DMS53 treated with DMSO at 0.1 percent for 48 hours (cell line): ENCODE results near the gene PACSIN1.

Experiments
- DNase-seq: peaks from one replicate; lab custom pipeline; 2025; ENCODE audit not compliant: unreplicated experiment; lab: John Stamatoyannopoulos, UW

Gene PACSIN1

DNA sequence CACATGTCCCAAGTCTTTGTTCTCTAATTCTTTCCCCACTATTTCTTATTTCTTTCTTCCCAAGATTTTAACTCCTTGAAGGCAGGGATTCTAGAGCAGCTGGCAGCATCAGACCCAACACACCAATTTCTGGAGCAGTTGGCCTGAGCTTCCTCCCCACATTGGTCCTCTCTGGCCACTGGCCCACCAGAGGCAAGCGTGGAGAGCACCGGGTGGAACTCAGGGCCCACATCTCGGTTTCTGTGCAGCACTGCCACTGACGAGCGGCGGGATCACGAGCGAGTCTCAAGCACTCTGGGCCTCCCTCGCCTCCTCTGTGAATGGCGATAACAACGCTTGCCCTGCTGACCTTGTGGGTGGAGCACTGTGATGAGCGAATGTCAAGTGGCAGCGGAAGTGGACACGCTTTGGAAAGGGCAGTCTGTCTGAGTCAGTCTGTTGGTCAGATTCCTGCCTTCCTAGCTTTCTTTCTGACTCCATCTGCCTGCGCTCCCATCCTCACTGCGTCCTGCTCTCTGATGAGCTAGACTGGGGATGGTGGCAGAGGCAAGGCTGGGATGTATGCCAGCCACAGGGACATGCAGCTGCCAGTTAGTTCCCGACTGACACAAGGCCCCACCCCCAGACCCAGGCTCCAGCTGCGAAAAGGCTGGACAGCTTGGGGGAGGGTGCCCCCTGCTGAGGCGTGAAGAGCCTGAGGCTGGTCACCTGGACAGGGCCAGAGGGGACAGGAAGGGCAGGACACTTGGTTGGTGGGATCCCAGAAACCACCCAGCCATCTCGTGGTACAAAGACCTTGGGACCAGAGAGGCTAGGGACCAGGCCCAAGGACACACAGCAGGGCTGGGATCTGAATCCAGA lies 94.7 kb downstream of the PACSIN1 start:
- peak; percentile 91 for DNase-seq

DNA sequence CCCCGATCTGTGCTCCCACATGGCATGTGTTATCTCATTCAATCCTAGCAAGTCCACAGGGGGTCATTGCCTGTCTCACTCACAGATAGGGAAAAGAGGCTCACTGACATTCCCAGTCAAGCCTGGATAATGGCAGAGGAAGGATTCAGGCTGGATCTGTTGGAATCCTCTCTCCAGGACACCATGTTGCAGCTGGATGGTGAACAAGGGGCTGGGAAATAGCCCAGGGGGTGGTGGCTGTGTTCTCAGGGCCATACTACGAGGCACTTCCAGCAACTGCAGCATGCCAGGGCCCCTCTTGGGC lies 95.3 kb downstream of the PACSIN1 start:
- no peak for DNase-seq

DNA sequence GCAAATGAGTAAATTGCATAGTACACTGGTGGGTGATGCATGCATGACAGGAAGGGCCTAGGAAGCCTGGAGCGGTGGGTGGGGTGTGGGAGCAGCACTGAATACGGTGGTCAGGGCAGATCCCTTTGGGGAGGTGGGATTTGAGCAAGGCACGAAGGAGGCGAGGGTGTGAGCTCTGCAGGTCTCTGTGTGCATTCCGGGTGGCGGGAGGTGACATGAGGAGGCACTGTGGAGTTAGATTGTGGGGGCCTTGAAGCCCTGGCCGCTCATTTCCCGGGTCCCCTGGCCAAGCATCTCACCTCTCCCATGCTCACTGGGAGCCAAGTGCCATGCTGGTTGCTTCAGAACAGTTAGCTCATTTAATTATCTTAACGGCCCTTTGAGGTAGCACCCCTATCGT lies 96.5 kb downstream of the PACSIN1 start:
- no peak for DNase-seq

DNA sequence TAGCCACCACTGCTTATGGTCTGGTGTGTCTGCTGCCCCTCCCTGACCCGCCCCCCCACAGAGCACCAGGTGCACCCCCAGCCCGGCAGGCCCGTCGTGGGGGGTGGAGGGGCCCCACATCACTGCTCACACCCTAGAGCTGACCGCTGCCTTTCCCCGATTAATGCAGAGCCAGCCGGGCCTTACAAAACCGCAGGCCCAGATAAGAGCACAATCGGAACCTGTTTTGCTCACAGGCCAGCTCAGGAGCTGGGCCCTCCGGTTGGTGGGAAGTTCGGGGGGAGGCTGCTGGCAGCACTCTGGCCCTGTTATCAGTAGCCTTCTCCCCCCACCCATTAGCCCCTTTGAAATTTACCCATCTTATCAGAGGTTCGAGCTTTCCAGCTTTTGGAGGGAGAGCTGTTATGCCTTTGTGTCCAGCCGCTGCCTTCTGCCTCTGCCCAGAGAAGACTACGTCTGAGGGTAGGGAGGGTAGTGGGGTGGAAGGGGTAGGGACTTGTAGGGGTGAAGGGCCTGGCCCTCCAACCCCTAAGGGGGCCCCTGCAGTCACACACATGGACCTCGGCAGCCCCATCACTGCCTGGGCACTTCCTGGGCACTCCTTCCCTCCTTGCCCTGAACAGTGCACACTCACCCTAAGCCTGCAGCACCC lies 97.1 kb downstream of the PACSIN1 start:
- no peak for DNase-seq

DNA sequence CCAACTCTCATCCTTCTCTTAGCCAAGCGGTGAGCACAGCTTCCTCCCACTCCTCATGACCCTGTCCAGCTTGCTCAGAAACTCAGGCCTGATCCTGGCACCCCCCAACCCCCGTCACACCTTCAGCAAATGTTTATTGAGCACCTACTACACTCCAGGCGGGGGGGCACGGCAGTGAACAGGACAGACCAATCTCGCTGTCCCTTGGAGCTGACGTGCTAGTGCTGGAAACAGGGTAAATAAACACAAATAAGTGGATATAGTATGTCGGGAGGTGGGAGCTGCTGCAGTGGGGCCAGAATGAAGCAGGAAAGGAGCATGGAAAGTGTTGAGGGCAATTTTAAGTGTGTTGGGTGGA lies 97.6 kb downstream of the PACSIN1 start:
- DNase-seq: no peak

DNA sequence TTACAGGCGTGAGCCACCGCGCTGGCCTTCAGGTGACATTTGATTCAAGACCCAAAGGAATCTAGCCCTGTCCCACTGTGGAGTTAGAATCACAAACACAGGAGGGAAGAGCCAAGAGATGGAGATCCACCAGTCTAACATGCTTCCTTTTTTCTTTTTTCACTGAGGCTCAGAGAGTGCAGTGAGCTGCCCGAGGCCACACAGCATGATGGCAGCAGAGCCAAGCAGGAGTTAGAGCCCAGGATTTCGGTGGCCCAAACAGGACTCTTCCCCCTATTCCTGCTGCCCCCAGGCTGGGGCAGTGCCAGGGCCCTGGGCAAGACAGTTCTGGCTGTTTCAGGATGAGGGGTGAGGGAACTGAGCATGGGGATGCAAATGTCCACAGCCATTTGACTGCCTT lies 98.3 kb downstream of the PACSIN1 start:
- DNase-seq: no peak

DNA sequence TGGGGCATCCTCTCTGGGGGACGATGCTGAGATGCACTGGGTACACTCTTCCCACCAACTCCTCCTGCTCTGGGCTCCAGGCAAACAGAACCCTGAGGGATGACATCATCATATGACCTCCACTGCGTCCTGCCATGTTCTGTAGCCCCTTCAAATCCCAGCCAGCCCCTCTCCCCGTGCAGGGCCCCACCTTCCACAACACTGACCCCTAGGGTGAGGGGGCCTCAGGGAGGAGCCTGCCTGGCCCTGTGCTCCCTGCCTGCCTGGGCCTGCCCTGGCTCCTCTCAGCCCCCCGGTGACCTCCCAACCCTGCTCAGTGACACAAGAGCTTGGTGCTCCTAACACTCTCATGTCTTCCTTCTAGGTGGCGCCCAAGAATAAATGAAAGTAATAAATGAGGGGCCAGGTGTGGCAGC lies 99.9 kb downstream of the PACSIN1 start:
- no peak for DNase-seq

DNA sequence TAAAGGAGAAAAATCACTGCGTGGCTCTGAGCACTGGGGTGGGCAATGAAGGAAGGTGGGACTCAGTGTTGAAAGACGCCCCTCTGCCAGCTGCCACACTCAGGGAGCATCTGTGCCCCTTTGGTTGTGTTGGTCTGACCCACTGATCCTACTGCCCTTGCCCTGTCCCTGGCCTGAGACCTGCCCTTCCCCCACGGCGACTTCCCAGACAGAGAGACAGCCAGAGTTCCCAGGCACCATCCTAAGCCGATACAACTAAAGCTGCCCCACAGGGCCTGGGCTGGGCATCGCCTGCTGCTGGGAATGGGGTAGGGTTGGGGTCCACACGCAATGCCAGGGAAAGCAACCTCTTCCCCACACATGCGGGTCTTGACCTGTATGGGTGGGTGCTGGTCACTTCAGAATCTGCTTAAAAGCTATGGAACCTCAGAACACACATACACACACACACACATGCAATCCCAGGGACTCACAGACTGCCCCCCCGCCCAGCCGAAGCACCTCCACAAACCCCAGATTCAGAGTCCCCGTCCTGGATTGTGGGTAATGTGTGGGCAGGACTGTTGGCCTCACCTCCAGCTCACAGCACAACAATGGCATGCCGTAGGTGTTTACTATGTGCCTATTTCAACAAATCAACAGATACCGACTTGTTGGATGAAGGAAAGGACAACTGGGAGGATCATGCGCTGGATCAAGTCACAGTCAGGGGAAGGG lies 101.1 kb downstream of the PACSIN1 start:
- no peak for DNase-seq

DNA sequence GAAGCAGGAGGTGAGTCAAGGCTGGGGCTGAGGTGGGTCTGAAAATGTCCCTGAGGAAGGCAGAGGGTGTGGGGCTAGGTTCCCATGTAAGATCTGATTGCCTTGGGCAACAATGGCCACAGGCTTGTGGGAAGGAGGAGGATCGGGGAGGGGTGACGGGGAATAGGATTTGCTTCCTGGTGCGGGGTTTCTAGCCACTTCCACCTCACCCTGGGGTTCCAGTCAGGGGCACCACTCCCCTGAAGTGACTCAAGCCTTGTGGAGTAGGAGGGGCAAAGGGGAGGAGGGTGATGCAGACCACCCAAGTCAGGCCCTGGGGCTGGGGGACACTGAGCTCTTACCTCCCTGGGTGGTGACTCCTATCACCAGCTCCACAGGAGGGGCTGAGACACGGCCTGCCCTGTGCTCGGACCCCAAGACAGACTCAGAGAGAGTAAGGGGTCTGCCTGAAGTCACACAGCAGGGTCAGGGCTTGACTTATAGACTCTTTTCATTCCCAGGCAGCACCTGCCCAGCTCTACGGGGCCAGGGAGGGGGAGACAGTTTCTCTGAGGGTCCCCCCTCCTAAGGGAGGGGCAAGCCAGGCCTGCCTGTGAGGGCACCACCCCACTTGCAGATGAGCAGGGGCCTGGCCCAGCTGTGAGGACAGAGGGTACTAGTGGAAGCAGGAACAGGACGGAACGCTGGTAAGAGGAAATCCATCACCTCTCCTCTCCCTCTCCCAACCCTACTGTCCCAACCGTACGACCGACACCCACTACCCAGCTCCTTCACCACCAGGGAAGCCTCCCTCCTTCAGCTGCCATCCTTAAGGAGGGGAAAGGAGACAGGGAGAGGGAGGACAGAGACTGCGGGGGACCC lies 102.7 kb downstream of the PACSIN1 start:
- DNase-seq: no peak

DNA sequence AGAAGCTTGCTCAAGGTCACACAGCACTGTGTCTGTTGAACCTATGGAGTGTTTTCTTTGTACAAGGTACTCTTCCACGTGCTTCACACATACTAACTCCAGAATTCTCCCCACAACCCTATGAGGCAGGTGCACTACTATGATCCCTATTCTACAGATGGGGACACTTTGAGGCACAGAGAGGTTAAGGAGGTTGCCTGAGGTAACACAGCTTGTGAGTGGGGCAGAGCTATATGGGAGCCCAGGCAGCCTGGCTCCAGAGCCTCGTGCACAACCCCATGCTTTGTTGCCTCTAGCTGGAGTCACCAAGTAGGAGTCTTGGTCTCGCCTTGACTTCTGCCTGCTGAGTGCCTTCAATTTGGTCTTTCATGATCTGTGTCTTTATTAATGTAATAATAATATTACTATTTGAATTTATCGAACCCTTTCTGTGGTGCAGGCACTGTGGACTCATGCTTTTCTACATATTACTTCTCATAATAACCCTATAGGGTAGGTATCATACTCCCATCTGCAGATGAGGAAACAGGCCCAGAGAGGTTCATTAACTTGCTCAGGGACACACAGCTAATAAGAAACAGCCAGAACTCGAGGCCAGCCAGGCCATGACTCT lies 103.6 kb downstream of the PACSIN1 start:
- no peak for DNase-seq

DNA sequence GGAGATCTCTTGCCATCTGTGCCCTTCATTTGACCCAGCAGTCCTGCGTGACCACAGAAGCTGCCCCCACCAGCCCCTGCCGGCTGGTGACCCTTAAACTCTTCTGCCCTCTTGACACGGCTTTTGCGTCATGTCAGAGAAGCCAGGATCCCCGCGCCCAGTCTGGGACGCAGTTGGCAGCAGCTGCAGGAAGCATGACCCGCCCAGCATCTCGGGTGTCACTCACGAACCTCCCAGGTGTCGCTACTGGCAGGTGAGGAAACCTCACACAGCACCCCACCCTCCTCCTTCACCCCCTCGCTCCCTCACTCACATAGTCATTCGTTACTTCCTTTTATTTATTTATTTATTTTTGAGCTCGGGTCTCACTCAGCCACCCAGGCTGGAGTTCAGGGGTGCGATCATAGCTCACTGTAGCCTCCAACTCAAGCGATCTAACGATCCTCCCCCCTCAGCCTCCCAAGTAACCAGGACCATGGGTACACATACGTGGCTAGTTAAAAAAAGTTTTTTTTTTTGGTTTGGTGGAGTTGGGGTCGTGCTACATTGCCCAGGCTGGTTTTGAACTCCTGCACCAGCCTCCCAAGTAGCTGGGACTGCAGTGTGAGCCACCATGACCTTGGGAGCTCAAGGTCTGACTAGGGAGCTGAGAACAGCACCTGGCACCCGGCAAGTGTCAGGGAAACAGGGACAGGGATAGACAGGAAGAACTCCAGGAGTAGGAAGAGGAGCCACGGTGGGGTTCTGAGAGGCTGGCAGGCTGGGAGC lies 104.4 kb downstream of the PACSIN1 start:
- DNase-seq: peak; percentile 61

DNA sequence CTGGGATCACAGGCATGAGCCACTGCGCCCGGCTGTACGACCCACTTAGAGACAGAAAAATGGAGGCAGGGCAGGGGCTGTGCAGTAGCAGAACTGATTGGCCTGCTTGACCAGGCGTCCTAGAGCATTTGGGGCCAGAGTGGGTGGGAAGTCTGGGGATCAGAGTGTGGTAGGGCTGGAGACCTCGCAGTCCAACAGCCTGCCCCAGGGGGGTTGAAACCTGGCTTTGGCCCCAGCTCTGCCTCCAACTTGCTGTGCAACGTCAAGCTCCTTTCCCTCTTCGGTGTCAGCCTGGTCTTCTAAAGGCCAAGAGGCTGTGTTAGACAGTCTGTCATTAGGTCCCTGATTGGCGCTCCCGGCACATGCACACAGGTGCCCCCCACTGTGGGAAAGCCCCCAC lies 105.5 kb downstream of the PACSIN1 start:
- no peak for DNase-seq

DNA sequence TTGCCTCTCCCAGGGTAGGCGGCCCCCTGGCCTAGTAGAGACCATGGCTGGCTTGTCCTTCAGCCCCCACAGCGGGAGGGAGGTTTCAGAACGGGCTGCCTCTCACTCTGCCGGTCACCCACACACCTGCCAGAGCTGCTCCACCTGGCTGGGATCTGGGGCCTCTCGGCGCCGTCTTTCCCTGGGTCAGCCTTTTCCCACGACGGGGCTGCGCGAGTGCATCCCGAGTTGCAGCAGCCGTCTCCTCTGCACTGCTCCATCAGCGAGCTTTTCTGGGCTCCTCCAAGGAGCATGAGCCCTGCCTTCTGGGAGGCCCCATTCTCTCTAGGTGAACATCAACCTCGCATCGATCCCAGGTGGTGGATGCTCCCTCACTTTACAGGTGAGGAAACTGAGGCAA lies 106.1 kb downstream of the PACSIN1 start:
- DNase-seq: no peak

DNA sequence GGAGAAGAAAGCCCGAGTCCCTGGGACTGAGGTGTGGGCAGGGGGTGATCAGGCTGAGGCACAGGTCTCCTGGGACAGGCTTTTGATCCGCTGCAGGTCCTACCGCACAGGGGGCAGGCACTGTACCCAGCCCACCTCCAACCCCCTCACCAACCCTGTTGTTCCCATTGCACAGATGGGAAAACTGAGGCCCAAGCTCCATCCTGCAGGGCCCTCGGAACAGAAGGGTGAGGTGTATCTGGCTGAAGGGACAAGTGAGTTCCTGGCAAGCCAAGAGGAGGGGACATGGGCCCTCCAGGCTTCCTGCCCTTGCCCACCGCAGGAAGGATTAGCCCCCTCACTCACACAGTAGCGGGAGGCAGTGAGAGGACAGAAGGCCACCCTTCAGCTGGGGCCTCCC lies 106.7 kb downstream of the PACSIN1 start:
- DNase-seq: no peak

DNA sequence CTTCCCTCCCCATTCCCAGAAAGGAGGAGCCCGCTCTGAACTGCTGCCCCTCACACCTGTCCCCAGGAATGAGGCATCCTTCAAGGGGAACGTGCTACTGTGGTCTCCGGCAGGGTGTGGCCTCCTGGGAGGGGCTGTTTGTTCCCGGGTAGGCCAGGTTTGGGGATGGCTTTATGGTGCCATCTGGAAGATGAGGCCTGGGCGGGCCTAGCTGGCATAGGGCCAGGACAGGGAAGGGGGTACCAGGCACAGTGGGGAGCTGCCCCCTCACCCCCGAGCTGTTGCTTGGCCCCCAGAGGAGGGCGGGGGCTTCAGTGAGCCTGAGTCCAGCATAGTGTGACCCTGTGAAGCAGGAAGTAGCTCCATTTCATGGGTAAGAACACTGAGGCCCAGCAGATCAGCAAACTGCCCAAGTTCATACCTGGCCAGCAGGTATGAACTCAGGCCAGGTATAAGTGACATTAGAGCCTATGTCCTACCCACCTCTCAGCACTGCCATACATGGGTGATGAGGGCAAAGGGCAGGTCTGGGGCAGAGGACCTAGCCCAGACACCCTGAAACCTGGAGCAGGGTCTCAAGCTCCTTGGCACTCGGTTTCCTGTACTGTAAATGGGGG lies 107.8 kb downstream of the PACSIN1 start:
- no peak for DNase-seq

DNA sequence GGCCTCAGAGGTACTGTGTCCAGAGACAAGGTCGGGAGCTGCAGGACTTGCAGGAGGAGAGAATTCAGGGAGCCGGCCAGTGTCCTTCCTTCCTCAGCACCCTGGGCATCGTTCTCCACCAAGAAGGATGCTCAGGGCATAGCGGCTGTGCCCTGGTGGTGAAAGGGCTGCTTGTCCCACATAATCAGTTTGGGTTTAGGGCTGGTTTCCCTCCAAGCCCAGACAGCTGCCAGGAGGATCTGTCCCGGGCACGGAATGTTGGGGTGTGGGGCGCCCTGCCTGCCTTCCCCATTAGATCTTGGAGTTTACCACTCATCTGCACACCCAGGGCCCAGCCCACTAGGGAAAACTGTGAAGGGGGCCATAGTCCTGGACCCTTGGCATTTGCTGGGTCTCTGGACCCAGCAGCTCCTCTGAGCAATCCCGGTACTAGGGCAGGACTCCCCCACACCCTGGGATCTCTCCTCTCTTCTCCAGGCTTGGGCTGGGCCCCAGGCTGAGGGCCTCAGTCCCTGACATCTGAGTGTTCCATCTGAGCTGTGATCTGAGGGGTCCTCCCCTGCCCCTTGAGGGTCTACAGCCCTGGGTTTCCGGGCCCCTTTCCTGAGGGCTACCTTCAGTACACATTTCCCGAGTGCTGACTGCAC lies 108.9 kb downstream of the PACSIN1 start:
- no peak for DNase-seq

DNA sequence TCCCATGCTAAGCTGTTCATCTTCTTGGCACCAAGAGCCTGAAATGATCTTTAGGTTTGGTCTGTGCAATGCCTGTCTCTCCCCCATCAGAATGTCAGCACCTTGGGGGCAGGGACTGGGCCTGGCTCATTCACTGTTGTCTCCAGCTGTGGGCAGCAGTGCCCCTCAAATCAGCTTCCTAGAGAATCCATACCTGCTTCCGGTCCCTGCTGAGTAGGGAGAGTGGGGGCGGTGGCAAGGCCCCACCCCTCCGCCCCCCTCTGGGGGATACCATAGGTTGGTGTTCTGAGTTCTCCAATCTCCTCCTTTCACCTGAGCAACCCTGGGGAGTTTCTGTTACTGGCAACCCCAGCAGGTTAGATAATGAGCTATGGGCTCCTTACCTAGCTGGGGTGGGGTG lies 109.5 kb downstream of the PACSIN1 start:
- DNase-seq: no peak

DNA sequence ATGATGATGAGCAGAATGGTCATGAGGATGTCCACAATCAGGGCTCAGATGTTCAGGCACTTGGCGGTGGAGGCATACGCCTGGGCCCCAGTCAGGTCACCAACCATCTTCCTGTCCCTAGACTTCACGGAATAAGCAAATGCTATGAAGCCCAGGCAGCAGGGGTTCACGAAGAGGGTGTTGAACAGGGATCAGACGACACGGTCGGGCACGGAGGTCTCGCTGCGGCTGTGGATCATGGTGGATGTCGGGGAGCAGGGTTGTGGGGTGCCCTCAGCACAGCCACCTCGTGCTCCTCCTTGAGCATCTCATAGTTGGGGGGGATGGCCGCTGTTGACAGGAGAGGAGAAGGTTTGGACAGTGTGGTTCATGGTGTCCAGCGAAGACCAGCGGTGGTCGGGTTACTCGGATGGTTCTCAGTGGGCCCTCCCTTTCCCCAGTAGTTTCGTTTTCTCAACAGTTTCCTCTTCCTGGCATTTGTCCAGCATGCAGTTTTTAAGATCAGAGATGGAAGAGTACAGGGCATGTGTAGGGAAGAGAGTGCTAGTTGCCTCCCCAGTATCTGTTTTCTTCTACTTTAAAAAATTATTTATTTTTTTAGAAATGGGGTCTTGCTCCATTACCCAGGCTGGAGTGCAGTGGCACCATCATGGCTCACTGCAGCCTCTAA lies 110.5 kb downstream of the PACSIN1 start:
- DNase-seq: no peak
